Fibroblast of skin of left quadriceps (primary cell): ENCODE results near the gene EYA3.
A peak's percentile ranks its signal among the peaks of the same experiment; 100 is the strongest.

ENCODE experiments used
- DNase-seq, 2 experiments: peaks; one replicate each; pipeline ENCODE4 v3.0.0-alpha.2; 2013; ENCODE audit warnings: low read depth in 2 of 2

EYA3 gene

DNA sequence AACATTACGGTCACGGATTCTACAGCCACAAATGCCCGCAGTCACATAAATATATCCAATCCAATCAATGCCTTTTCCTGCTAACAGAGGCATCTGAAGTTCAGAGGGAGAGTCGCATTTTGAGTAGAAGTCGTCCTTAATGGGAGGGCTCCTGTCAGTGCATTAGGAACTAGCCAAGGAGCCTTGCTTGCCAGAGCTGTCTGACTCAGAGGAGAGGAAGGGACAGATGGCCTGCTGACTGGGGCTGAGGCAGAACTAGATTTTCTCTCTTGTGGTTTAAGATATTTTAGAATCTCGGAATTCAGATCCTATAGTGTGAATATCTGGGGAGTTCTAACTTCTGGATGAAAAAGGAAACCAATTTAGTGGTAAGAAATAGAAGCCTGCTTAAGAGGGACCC is 118.0 kb downstream of the EYA3 start:
- peak; percentile 39 to 42 for DNase-seq

DNA sequence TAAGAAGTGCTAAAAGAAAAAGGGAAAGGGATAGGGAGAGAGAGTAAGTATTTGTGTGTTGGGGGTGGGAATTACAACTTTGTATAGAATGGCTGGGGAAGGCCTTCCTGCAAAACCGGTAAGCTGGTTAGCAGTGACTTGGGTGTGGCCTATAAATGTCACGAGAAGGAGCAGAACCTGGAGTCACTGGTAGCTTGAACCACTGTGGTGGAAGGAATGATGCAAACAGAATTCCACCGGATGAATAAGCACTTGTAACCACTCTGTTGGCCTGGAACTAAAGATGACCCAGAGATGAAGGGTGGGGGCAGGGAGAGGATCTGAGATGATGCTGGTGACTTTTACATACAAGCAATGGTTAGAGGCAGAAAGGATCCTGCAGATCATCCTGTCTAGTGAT is 119.7 kb downstream of the EYA3 start:
- peak; percentile 41 to 42 for DNase-seq

DNA sequence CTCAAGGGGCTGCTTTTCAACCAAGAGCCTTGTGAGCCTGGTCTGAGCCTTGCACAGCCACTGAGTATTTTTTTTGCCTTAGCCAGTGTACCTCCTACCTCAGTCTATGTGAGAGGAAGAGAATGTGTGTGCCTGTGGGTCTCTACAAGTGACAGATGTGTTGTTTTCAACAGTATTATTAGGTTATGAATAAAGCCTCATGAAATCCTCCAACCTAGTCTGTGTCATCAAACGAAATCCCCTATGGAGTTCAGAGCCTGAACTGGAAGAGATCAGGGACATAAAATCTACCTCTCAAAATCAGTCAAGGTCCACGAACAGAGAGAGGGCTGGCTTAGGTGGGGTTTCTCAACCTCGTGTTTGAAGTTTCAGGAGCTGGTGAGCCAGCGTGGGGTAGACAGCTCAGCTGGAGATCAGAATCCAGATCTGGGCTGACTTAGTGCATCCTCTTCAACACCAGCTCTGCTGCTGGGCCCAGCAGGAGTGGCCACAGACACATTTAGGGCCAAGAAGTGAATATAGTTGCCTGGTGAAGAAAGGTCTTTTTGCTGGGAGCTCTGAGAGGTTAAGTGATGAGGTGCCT is 120.4 kb downstream of the EYA3 start:
- no peak for DNase-seq

DNA sequence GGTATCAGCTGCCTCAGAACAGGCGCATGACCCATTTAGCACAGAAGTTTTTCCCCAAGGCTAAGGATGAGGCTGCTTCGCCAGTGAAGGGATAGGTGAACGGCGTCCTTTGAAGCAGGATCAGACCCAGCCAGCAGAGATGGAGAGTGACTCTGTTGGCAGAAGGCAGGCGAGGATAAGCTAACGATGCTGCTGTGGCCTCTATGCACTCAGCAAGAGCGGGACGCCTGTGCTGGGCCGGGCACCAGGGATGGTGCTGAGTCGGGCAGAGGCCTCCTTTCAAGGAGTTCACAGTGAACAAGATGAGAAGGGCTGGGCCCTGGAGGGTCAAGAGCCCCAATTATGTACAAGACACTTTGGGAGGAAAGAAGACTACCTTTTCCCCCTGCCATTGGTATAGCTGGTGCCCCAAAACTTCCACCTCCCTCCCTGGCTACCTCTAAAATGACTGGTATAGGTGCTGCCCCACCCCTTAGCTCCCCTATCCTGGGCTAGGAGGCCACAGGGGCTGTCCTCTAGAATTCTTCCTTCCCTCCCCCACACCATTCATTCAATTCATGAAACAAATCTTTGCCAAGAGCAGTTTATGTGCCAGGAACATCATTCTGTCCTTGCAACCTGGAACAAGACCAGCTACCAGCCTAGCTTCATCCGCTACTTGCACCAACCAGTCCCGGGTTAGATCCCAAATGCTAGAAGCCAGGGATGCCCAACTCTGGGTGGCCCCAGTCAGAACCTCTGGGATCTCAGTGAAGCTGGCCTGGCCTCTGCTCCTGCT is 121.1 kb downstream of the EYA3 start:
- DNase-seq = no peak

DNA sequence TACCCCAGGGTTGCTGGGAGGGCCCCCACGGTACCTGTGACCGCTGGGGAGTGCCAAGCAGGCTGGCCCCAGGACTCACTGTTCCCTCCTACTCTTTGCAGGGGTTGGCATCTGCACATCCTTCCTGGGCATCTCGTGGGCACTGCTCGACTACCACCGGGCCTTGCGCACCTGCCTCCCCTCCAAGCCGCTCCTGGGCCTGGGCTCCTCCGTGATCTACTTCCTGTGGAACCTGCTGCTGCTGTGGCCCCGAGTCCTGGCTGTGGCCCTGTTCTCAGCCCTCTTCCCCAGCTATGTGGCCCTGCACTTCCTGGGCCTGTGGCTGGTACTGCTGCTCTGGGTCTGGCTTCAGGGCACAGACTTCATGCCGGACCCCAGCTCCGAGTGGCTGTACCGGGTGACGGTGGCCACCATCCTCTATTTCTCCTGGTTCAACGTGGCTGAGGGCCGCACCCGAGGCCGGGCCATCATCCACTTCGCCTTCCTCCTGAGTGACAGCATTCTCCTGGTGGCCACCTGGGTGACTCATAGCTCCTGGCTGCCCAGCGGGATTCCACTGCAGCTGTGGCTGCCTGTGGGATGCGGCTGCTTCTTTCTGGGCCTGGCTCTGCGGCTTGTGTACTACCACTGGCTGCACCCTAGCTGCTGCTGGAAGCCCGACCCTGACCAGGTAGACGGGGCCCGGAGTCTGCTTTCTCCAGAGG is 121.9 kb downstream of the EYA3 start:
- DNase-seq = no peak

DNA sequence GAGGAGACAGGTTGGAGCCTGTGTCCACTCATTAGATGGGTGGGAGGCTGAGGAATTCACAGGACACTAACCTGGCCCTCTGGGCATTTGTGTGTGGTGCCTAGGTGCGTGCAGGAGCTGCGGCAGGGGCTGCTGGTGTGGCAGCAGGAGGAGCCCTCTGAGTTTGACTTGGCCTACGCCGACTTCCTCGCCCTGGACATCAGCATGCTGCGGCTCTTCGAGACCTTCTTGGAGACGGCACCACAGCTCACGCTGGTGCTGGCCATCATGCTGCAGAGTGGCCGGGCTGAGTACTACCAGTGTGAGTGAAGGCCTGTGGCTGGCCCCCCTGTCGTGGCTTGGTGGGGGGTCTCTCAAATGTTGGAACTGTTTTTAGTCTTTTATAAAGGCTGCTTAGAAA is 125.0 kb downstream of the EYA3 start:
- DNase-seq = no peak

DNA sequence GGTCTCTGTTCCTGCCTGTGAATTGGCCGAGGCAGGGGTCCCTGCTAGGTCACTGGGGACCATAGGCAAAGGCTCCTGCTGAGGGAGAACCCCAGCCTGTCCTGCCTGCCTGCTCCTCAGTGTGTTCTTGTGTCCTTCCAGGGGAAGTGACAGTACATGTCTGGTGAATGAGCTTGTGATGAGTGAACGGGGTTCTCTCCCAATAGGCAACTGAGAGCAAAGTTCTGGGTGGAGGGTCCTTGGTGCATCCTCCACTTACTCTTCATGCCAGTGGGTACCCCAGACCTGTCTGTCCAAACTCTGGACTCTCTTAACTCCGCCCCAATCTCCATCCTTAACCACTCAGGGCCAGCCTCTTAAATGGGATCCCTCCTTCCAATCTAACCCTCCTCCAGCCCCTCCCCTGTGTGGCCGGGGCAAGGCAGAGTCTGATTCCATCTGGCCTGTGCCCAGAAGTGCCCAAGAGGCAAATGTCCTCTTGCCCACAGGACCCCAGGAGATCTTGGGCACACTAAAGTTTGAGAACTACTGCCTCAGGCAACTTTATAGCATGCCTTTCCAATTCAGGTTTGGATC is 126.7 kb downstream of the EYA3 start:
- no peak for DNase-seq

DNA sequence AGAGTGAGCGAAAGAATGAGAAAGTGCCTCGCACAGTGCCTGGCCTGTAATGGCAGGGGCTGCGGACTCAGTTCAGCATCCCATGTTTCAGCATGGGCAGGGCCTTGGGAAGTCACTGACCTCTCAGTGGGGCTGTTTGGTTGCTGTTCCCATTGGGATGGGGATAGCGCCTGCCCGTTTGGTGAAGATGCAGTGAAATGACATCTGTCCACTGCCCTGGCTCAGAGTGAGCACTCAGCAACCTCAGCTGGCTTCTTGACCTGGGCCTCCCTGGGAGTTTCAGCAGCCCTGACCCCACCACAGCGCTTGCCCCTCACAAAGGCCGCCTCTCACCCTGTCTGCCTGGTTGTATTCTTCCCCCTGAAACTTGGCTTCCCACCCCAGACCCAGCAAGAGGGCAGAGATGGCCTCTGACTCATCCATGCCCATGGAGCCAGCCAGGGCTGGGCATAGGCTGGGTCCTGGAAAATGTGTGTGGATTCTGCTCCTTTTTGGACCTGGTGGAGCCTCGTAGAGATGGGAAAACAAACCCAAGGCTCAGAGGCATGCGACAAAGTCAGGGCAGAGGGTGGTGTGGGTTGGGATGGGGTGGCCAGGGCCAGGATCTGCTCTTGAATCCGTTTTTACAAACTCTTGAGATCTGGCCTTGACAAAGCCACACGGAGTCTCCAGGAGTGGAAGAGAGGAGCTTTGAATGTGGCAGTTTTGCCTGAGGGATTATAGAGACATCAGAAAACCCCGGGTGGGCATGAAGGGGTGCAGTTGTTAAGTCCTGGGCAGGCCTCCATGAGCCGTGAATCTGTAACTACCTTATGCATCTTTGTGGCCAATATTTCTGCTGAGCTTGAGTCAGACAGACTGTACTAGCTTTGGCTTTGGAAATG is 127.4 kb downstream of the EYA3 start:
- no peak for DNase-seq

DNA sequence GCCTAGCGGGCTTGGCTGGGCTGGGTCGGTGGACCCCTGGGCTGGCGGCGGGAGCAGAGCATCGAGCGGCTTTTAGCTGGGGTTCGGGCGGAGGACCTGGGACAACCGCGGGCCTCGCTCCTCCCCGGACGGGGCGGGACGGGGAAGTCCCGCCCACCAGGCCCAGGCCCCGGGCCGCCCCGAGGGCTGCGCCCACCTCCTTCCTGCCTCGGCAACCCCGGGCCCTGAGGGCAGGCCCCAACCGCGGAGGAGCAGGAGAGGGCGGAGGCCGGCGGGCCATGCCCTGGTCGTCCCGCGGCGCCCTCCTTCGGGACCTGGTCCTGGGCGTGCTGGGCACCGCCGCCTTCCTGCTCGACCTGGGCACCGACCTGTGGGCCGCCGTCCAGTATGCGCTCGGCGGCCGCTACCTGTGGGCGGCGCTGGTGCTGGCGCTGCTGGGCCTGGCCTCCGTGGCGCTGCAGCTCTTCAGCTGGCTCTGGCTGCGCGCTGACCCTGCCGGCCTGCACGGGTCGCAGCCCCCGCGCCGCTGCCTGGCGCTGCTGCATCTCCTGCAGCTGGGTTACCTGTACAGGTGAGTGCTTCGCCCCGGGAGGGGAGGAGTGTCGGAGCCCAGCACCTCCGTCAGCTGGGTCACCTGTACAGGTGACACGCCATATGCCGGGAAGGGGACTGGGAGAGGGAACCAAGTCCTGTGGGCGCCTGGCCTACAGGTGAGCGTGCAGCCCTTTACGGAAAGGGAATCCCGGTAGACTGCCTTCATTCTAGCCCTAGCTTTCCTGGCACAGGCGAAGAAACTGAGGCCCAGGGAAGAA is 128.4 kb downstream of the EYA3 start, which contains the start of gene XKR8:
XKR8 (plus strand) TSS at position 182 of the 812 bp plus-strand sequence; CDS start at position 279, 97 bp downstream.
- DNase-seq = peak; percentile 42 to 43

DNA sequence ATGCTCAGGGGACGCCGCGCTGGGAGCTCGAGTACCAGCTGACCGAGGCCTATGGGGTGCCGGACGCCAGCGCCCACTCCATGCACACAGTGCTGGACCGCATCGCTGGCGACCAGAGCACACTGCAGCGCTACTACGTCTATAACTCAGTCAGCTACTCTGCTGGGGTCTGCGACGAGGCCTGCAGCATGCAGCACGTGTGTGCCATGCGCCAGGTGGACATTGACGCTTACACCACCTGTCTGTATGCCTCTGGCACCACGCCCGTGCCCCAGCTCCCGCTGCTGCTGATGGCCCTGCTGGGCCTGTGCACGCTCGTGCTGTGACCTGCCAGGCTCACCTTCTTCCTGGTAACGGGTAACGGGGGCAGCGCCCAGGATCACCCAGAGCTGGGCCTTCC is 129.9 kb downstream of the EYA3 start:
- DNase-seq = no peak

DNA sequence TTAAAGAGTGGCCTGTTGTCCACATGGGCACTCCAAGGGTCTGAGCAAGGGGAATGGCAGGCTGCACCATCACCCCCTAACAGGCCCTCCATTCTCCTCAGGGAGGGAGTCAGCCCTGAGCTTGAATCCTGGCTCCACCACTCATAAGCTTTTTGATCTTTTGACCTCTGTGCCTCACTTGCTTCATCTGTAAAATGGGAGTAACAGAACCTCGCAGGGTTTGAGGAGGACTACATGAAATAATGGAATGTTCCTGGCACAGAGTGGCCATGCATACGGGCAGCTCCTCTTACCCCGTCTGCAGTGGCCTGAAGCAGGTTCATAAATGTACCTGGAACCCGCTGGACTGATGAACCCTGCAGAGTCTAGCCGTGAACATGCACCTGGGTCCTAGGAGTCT is 130.8 kb downstream of the EYA3 start:
- DNase-seq = no peak

DNA sequence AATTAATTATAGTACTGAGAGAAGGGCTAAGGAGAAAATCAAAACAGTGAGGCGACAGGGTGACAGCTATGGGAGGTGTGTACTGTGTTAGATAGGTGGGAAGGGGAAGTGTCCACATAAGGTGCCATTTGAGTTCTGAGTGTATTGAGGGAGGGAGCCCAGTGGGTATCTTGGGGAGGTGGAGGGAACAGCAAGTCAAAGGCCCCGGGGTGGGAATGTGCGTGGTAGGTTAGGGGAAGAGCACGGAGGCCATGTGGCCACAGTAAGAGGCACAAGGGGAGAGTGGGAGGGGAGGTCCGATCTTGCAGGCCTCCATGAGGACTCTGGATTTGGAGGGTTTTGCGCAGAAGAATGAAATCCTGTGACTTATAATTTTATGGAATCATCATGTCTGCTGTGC is 131.6 kb downstream of the EYA3 start:
- no peak for DNase-seq

DNA sequence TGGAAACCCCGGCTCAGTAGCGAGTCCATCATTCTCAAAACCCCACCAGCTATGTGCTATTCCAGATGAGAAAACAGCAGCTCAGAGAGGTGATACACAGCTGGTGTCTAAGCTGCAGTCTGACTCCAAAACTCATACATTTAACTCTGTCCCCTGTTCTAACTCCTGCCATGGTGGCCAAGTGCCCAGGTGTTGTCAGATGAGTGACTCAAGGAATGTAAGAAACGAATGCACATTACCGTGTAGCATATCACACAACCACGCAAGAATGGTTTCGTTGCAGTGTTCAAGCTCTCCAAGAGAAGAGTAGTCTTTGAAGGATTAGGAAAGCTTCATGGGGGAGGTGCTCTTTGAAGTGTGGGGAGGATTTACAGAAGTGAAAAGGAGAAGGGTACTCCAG is 133.3 kb downstream of the EYA3 start:
- DNase-seq = no peak

DNA sequence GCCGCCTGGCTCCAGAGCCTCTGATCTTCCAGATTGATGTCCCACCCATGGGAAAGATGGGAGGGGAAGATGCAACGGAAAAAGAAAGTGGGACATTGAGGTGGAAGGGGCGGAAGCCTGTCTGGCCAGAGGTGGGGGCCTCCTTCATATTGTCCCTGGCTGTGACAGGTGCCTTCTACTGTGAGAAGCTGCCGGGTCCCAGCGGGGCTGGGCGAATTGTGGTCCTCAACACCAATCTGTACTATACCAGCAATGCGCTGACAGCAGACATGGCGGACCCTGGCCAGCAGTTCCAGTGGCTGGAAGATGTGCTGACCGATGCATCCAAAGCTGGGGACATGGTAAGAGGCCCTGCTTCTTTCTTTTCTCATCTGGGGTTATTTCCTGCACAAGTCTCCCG is 134.2 kb downstream of the EYA3 start:
- no peak for DNase-seq

DNA sequence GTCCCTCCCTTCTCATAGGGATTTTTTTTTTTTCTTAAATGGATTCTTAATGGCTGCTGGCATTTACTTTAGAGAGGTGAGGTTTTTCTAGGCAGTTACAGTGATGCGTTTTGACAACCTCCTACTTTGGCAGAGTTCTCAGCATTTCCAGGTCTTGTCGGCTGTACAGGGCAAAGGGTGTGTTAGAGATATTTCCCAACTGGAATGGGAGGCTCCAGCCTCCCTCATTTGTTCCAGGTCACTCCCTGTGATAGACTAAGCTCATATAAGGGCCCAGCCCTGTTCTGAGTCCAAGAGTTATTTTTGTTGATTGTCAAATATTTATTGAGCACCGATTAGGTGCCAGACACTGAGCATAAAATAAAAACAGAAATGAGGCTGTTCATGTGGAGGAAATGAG is 136.3 kb downstream of the EYA3 start:
- no peak for DNase-seq

DNA sequence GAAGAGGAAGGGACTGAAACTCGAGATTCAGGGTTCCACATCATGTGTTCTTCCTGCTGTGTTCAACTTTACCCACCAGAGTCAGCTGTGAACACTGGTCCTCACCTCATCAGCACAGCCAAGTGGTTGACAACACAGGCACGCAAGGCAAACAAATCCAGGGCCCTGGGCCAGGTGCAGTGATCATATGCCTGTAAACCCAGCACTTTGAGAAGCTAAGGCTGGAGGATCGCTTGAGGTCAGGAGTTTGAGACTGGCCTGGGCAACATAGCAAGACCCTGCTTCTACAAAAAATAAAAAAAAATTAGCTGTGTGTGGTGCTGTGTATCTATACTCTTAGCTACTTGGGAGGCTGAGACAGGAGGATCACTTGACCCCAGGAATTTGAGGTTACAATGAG is 137.0 kb downstream of the EYA3 start:
- no peak for DNase-seq

DNA sequence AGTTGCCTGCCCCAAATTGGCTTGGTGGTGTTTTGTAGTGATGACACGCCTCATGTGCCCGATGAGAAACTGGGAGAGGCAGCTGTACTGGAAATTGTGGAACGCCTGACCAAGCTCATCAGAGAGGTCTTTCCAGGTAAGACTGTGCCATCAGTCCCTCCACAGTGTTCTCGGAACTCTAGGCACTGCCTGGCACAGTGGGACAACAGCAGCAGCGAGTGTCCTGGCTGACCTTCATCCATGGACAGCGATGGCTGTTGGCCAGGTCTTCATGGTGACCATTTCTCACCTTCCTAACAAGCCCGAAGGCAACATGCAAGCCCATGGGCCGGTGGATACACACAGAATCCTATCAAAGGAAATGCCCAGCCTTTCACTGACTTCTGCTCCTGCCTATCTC is 139.4 kb downstream of the EYA3 start:
- no peak for DNase-seq

DNA sequence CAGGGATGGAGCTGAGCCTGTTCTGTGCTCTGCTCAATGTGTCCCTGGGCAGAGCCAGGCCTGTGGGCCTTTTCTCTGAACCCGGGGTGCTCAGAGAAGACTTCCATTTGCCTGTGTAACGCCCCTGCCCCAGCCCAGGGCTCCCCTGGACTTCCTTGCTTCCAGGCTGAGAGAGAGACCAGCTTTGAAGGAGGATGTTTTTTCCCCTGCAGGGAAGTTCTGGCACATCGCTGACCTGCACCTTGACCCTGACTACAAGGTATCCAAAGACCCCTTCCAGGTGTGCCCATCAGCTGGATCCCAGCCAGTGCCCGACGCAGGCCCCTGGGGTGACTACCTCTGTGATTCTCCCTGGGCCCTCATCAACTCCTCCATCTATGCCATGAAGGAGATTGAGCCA is 143.4 kb downstream of the EYA3 start:
- DNase-seq = no peak

DNA sequence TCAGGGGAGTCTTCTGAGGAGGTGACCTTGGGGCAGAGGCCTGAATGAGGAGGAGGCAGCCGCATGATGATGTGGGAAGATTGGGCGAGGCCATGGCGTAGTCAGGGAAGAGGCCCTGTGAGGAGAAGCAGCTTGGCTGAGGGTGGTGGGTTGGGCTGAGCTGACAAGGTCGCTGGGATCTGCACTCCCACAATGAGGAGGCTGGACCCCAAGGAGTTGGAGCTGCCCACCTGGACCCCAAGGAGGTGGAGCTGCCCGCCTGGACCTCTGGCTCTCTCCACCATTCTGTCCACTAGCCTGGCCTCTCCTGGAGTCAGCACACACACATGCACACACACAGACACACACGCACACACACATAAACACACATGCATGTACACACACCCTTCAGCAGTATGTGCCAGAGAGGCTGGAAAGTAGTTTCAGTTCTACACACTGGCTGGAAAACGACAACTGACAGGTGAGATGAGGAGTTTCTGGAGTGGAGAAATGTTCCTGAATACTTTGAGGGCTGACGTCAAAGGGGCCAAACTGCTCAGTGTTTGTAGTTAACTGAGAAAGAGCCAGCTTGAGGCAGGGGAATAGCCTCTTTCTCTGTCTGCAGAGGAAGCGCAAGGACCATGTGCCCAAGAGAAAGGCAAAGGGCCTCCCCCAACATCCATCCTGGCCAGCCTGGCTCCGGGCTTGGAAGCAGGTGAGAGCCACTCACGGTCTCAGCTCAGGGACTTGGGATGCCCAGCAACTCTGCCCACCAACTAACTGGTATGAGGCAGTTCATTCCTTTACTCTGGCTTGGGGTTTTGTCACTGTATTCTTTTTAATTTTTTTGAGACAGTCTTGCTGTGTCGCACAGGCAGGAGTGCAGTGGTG is 146.5 kb downstream of the EYA3 start:
- no peak for DNase-seq
